K562 (cell line): ENCODE measurements around the gene ZNF384. TPM values are rescaled to one million over a fixed set of nuclear protein-coding genes. Genes with fewer than 3 reads are reported as not detected.

ENCODE experiments used
- ATAC-seq: fragments of 200-7000 bp; cut with Tn5 transposase; 3 replicates; pipeline ENCODE4 v1.9.1; 2020; ENCODE audit warnings: moderate library complexity
- BruUV-seq: library from RNA; stranded (reverse); fragments of 400-500 nt; replicated peaks from 2 replicates; lab custom pipeline; 2021; lab: Mats Ljungman, UMichigan
- CTCF ChIA-PET: fragments of 300-600 bp; formaldehyde crosslinking; extraction: SDS; loops from one replicate; lab custom pipeline; 2021; ENCODE audit warnings: low intra/inter-chr PET ratio; lab: Yijun Ruan, JAX
- POLR2A ChIA-PET: fragments of 300-600, 350-650 bp; sonication (Branson Sonifier 250); formaldehyde crosslinking; extraction: SDS; loops from one replicate; lab custom pipeline; 2021; ENCODE audit warnings: antibody characterized with exemption, inconsistent platforms; lab: Yijun Ruan, JAX
- DNase-seq, 4 experiments: peaks; one replicate each; pipeline versions ENCODE4 v3.0.0 to v3.0.0-alpha.2; 2011 to 2018; ENCODE audit warnings: low spot score in 3 of 4, mixed read lengths in 3 of 4; ENCODE audit errors: extremely low read depth in 1 of 4
- FAIRE-seq: peaks from 2 replicates; lab custom pipeline; 2011; peaks lifted over from hg19 to GRCh38; lab: Jason Lieb, UNC
- H2AFZ ChIP-seq: 2 replicates; pipeline ENCODE4 v1.6.0; 2011; ENCODE audit warnings: low read depth, low read length, control low read depth, inconsistent platforms
- H3K27ac ChIP-seq: fragments of 200-600 bp; 3 replicates; pipeline ENCODE4 v1.8.0; 2011; ENCODE audit warnings: low read depth, mild to moderate bottlenecking, control low read depth, inconsistent platforms, low read length, moderate library complexity, mixed read lengths; ENCODE audit errors: extremely low read depth
- H3K27me3 ChIP-seq, 2 experiments: fragments of 300-600 bp in 1 of 2; 2 replicates in 1 of 2; 3 replicates in 1 of 2; pipeline versions ENCODE4 v1.6.0 to v1.8.0; 2011; ENCODE audit warnings: inconsistent platforms in 2 of 2, low read length in 2 of 2, mild to moderate bottlenecking in 1 of 2, mixed read lengths in 1 of 2, moderate library complexity in 1 of 2; ENCODE audit not compliant: control insufficient read depth in 2 of 2, insufficient read depth in 2 of 2
- H3K36me3 ChIP-seq: fragments of 300-600 bp; 3 replicates; pipeline ENCODE4 v1.8.0; 2011; ENCODE audit warnings: mild to moderate bottlenecking, low read length, inconsistent platforms; ENCODE audit not compliant: control insufficient read depth, insufficient read depth
- H3K4me1 ChIP-seq, 2 experiments: fragments of 200-600 bp in 1 of 2; replicated peaks in 1 of 2; 2 replicates in 1 of 2; 3 replicates in 1 of 2; pipeline versions ENCODE4 v1.5.1 to v1.8.0; 2011; ENCODE audit warnings: inconsistent platforms in 2 of 2, low read length in 2 of 2, mild to moderate bottlenecking in 1 of 2, mixed read lengths in 1 of 2, moderate library complexity in 1 of 2; ENCODE audit not compliant: control insufficient read depth in 2 of 2, insufficient read depth in 2 of 2
- H3K4me2 ChIP-seq: 2 replicates; pipeline ENCODE4 v1.6.1; 2011; ENCODE audit warnings: low read length, control low read depth, inconsistent platforms, mixed read lengths; ENCODE audit not compliant: insufficient read depth
- H3K4me3 ChIP-seq: fragments of 200-600 bp; sonication (generic), shearing (Covaris generic); 2 replicates; pipeline ENCODE4 v1.5.1; 2016; ENCODE audit warnings: control low read depth, inconsistent platforms
- H3K79me2 ChIP-seq: fragments of 200-600 bp; 3 replicates; pipeline ENCODE4 v1.8.0; 2011; ENCODE audit warnings: low read length, inconsistent platforms; ENCODE audit not compliant: control insufficient read depth, insufficient read depth
- H3K9ac ChIP-seq, 2 experiments: 2 replicates each; pipeline versions ENCODE4 v1.6.0 to v1.6.1; 2011; ENCODE audit warnings: low read depth in 2 of 2, low read length in 2 of 2, control low read depth in 1 of 2, inconsistent platforms in 1 of 2, mild to moderate bottlenecking in 1 of 2, mixed read lengths in 1 of 2; ENCODE audit not compliant: insufficient read depth in 1 of 2
- H3K9me1 ChIP-seq: one replicate; pipeline ENCODE4 v1.6.0; 2011; ENCODE audit warnings: inconsistent platforms, mild to moderate bottlenecking, low read length, moderate library complexity; ENCODE audit not compliant: control insufficient read depth, insufficient read depth
- H3K9me3 ChIP-seq: replicated peaks from 2 replicates; pipeline ENCODE4 v1.5.1; 2011; ENCODE audit warnings: low read depth, low read length, inconsistent platforms; ENCODE audit not compliant: control insufficient read depth, insufficient read depth
- H4K20me1 ChIP-seq: replicated peaks from 2 replicates; pipeline ENCODE4 v1.6.1; 2011; ENCODE audit warnings: low read length, inconsistent platforms, mixed read lengths; ENCODE audit not compliant: control insufficient read depth, insufficient read depth
- GABPB2 ChIP-seq: fragments of 250-450 bp; sonication (Bioruptor Pico); conservative IDR thresholded peaks from 2 replicates; pipeline ENCODE4 v1.5.1; 2021; ENCODE audit warnings: mild to moderate bottlenecking
- RBFOX2 ChIP-seq: fragments of 200-400 bp; formaldehyde crosslinking; IDR thresholded peaks from 2 replicates; pipeline ENCODE4 v1.6.1; 2017; ENCODE audit warnings: low read depth, mild to moderate bottlenecking, low read length, moderate library complexity
- TBP ChIP-seq: optimal IDR thresholded peaks from 2 replicates; pipeline ENCODE3; 2011; ENCODE audit warnings: low read depth, low read length, improper control_type of control experiment
- U2AF1 ChIP-seq: fragments of 200-400 bp; formaldehyde crosslinking; optimal IDR thresholded peaks from 2 replicates; pipeline ENCODE3; 2017; ENCODE audit warnings: mild to moderate bottlenecking, low read depth, low read length, moderate library complexity
- ZBTB33 ChIP-seq: sonication (generic); formaldehyde crosslinking; IDR thresholded peaks from 2 replicates; pipeline ENCODE4 v1.8.1; 2023; ENCODE audit warnings: mild to moderate bottlenecking, missing genetic modification reagents
- ZNF232 ChIP-seq: sonication (generic); formaldehyde crosslinking; IDR thresholded peaks from 2 replicates; pipeline ENCODE4 v1.8.0; 2022; ENCODE audit warnings: mild to moderate bottlenecking, missing genetic modification reagents
- ZNF609 ChIP-seq: sonication (generic); formaldehyde crosslinking; IDR thresholded peaks from 2 replicates; pipeline ENCODE4 v1.8.1; 2023; ENCODE audit warnings: missing genetic modification reagents, mild to moderate bottlenecking, borderline replicate concordance
- ZNF766 ChIP-seq: fragments of 200-800 bp; sonication (Bioruptor generic); conservative IDR thresholded peaks from 2 replicates; pipeline ENCODE4 v1.6.1; 2016; ENCODE audit warnings: missing genetic modification characterization, missing compliant biosample characterization
- WGBS: fragments of 100-300 bp; shearing (Covaris generic); methylation state at CpG from one replicate; pipeline ENCODE4 v1.1.6; 2016; ENCODE audit warnings: low coverage, mixed read lengths; ENCODE audit not compliant: insufficient coverage; ENCODE audit errors: missing lambda C conversion rate; 5-methylcytosine and 5-hydroxymethylcytosine counted together
- in situ Hi-C: fragments of 300-500 bp; cut with MboI; formaldehyde crosslinking; loops from 4 replicates; pipeline ENCODE4 v1.15.0; 2018; ENCODE audit warnings: inconsistent platforms, mixed read lengths
- intact Hi-C: fragments of 100-400 bp; cut with micrococcal nuclease; formaldehyde crosslinking; loops from 2 replicates; pipeline ENCODE4 v1.14.2; 2022
- polyA plus RNA-seq, 8 experiments: library from polyadenylated mRNA; depleted of rRNA in 4 of 8; stranded (reverse) in 5 of 8; unstranded in 3 of 8; fragments of >200 nt; fragmentation: Nextera tagmentation in 2 of 8; fragmentation: Illumina TruSeq in 1 of 8; extraction: Ambion mirVana in 2 of 8; extraction: Trizol in 1 of 8; gene quantifications; 2 replicates each; pipeline versions ENCODE4 v1.2.1 to v1.2.3, GENCODE V29; 2011 to 2014; ENCODE audit warnings: inconsistent platforms in 1 of 8, missing spikeins in 1 of 8
- total RNA-seq, 7 experiments: library from RNA; depleted of rRNA in 6 of 7; stranded (reverse); fragments of >200 nt in 6 of 7; fragmentation: Illumina TruSeq in 2 of 7; extraction: Trizol in 2 of 7; gene quantifications; 2 replicates each; pipeline versions ENCODE4 v1.2.1 to v1.2.3, GENCODE V29; 2011 to 2021; ENCODE audit warnings: low replicate concordance in 1 of 7

ZNF384 gene
- total and polyA plus RNA-seq, 9 of the 15 experiments (the other 6 are each of a cell fraction or from before 2014, with no cell fraction given) = 0.36 to 64.8 (median 21.3) TPM

- Histone ChIP-seq H3K79me2 (peaks cover 15% of the 10 kb centered on the region), H3K27me3 (no peaks in the 10 kb centered on the region), H3K9me1 (no peaks in the 10 kb centered on the region), H4K20me1 (no peaks in the 10 kb centered on the region), H3K36me3 (peaks cover 25% of the 10 kb centered on the region; the same call in 2 of the 3 replicates), H3K4me2 (no peak overlapping the region), H3K27ac (no peak overlapping the region), H3K9me3 (no peaks in the 10 kb centered on the region), H3K4me1 (peaks cover 7 to 12% of the 10 kb centered on the region in 2 experiments; a peak in 4 of 5 replicates), H2AFZ (no peak overlapping the region), H3K4me3 (no peak overlapping the region), H3K9ac (no peak overlapping the region; a peak in 1 of 4 replicates)
- ChIA-PET CTCF (no interaction called here), POLR2A (no interaction called here)
- FAIRE-seq (no peak), ATAC-seq (no peak), DNase-seq (no peak)
- TF ChIP-seq ZNF766 (CRISPR knock-in tag) (no peak), RBFOX2 (peak; percentile 48; the same call in 1 of the 2 replicates), U2AF1 (no peak), ZNF609 (CRISPR knock-in tag) (no peak), GABPB2 (CRISPR knock-in tag) (no peak), TBP (no peak), ZNF232 (CRISPR knock-in tag) (no peak), ZBTB33 (CRISPR knock-in tag) (peak; percentile 78)
- intact Hi-C loops (no loop called here), in situ Hi-C loops (no loop called here)
- WGBS = 97% methylated on average over 25 of the region's 88 CpGs
- no TSS peak for BruUV-seq
These were observed 68.9 kb downstream of the ZNF384 start for GRCh38 chr12:6620137-6620884.
